WTC11 (cell line): ENCODE measurements around the gene SLC12A8. TPM values are rescaled to one million over a fixed set of nuclear protein-coding genes. Genes with fewer than 3 reads are reported as not detected.

ENCODE experiments used
- ATAC-seq: fragments of 200-7000 bp; cut with Tn5 transposase; 2 replicates; pipeline ENCODE4 v1.10.0; 2021; ENCODE audit warnings: mild to moderate bottlenecking, moderate library complexity
- CTCF ChIA-PET: fragments of 300-600 bp; sonication (Branson Sonifier 250); formaldehyde crosslinking; loops from one replicate; lab custom pipeline; 2021; ENCODE audit warnings: antibody characterized with exemption; lab: Charles Lee
- POLR2A ChIA-PET: fragments of 350-600 bp; sonication (Branson Sonifier 250); formaldehyde crosslinking; loops from one replicate; lab custom pipeline; 2021; ENCODE audit warnings: antibody characterized with exemption; lab: Charles Lee
- DNase-seq: peaks from one replicate; pipeline ENCODE4 v3.0.0; 2021; ENCODE audit warnings: low spot score
- H3K27ac Mint-ChIP-seq: 2 replicates; pipeline ENCODE4 v1.8.0; 2021; ENCODE audit warnings: mixed read lengths
- H3K27me3 Mint-ChIP-seq: 2 replicates; pipeline ENCODE4 v1.8.0; 2021; ENCODE audit warnings: low read depth, mild to moderate bottlenecking, moderate library complexity, mixed read lengths
- H3K36me3 Mint-ChIP-seq: 2 replicates; pipeline ENCODE4 v1.8.0; 2021; ENCODE audit warnings: mixed read lengths
- H3K4me1 Mint-ChIP-seq: 2 replicates; pipeline ENCODE4 v1.8.0; 2022; ENCODE audit warnings: mixed read lengths
- H3K4me3 Mint-ChIP-seq: 2 replicates; pipeline ENCODE4 v1.8.0; 2021; ENCODE audit warnings: mild to moderate bottlenecking, moderate library complexity, mixed read lengths
- H3K9me3 Mint-ChIP-seq: 2 replicates; pipeline ENCODE4 v1.8.0; 2021; ENCODE audit warnings: mixed read lengths
- ATF1 ChIP-seq: sonication (generic); formaldehyde crosslinking; IDR thresholded peaks from 2 replicates; pipeline ENCODE4 v1.8.1; 2023; ENCODE audit warnings: mild to moderate bottlenecking, moderate library complexity, missing genetic modification reagents
- CREM ChIP-seq: sonication (generic); formaldehyde crosslinking; IDR thresholded peaks from 2 replicates; pipeline ENCODE4 v1.8.1; 2022; ENCODE audit warnings: mild to moderate bottlenecking, missing genetic modification reagents, moderate library complexity
- EMX1 ChIP-seq: fragments of 250-450 bp; sonication (Bioruptor Pico); IDR thresholded peaks from 2 replicates; pipeline ENCODE4 v1.8.0; 2021; ENCODE audit warnings: mild to moderate bottlenecking
- ESRRA ChIP-seq: sonication (generic); formaldehyde crosslinking; IDR thresholded peaks from 2 replicates; pipeline ENCODE4 v1.8.1; 2022; ENCODE audit warnings: mild to moderate bottlenecking, missing genetic modification reagents, borderline replicate concordance
- GABPB1 ChIP-seq: sonication (generic); formaldehyde crosslinking; IDR thresholded peaks from 2 replicates; pipeline ENCODE4 v1.8.1; 2023; ENCODE audit warnings: mild to moderate bottlenecking, missing genetic modification reagents
- GTF2I ChIP-seq: fragments of 250-450 bp; sonication (Bioruptor Pico); conservative IDR thresholded peaks from 2 replicates; pipeline ENCODE4 v1.4.0; 2021; ENCODE audit warnings: mild to moderate bottlenecking
- HMGA2 ChIP-seq: fragments of 250-450 bp; sonication (Bioruptor Pico); IDR thresholded peaks from 2 replicates; pipeline ENCODE4 v1.4.0; 2021; ENCODE audit warnings: mild to moderate bottlenecking, moderate library complexity
- MXD4 ChIP-seq: fragments of 250-450 bp; sonication (Bioruptor Pico); IDR thresholded peaks from 2 replicates; pipeline ENCODE4 v1.8.0; 2021; ENCODE audit warnings: mild to moderate bottlenecking, moderate library complexity, borderline replicate concordance
- MYBL2 ChIP-seq: sonication (generic); formaldehyde crosslinking; IDR thresholded peaks from 2 replicates; pipeline ENCODE4 v1.8.1; 2023; ENCODE audit warnings: mild to moderate bottlenecking, moderate library complexity, missing genetic modification reagents
- NFATC4 ChIP-seq: fragments of 250-450 bp; sonication (Bioruptor Pico); IDR thresholded peaks from 2 replicates; pipeline ENCODE4 v1.9.0; 2021; ENCODE audit warnings: mild to moderate bottlenecking
- NR1H2 ChIP-seq: sonication (generic); formaldehyde crosslinking; IDR thresholded peaks from 2 replicates; pipeline ENCODE4 v1.9.0; 2021; ENCODE audit warnings: mild to moderate bottlenecking, moderate library complexity, missing genetic modification reagents
- PRRX2 ChIP-seq: fragments of 250-450 bp; sonication (Bioruptor Pico); IDR thresholded peaks from 2 replicates; pipeline ENCODE4 v1.8.0; 2021; ENCODE audit warnings: mild to moderate bottlenecking
- RELA ChIP-seq: sonication (generic); formaldehyde crosslinking; IDR thresholded peaks from 2 replicates; pipeline ENCODE4 v1.8.1; 2022; ENCODE audit warnings: missing genetic modification reagents, mild to moderate bottlenecking, borderline replicate concordance
- TEAD4 ChIP-seq: sonication (generic); formaldehyde crosslinking; IDR thresholded peaks from 2 replicates; pipeline ENCODE4 v1.8.0; 2022; ENCODE audit warnings: mild to moderate bottlenecking, missing genetic modification reagents
- TP53 ChIP-seq: sonication (generic); formaldehyde crosslinking; IDR thresholded peaks from 2 replicates; pipeline ENCODE4 v1.8.1; 2023; ENCODE audit warnings: mild to moderate bottlenecking, missing genetic modification reagents
- ZNF232 ChIP-seq: sonication (generic); formaldehyde crosslinking; IDR thresholded peaks from 2 replicates; pipeline ENCODE4 v1.8.0; 2022; ENCODE audit warnings: mild to moderate bottlenecking, missing genetic modification reagents
- ZNF396 ChIP-seq: fragments of 250-450 bp; sonication (Bioruptor Pico); IDR thresholded peaks from 2 replicates; pipeline ENCODE4 v1.8.0; 2021; ENCODE audit warnings: mild to moderate bottlenecking, moderate library complexity, borderline replicate concordance
- ZNF423 ChIP-seq: fragments of 250-450 bp; sonication (Bioruptor Pico); IDR thresholded peaks from 2 replicates; pipeline ENCODE4 v2.1.2; 2022; ENCODE audit warnings: mild to moderate bottlenecking, moderate library complexity
- total RNA-seq: library from RNA; stranded (reverse); gene quantifications from 3 replicates; pipeline ENCODE4 v1.2.3, GENCODE V29; 2021
- TF ChIP-seq, protein P1 (sequence below): sonication (generic); formaldehyde crosslinking; IDR thresholded peaks from 2 replicates; pipeline ENCODE4 v1.8.1; 2022; ENCODE audit warnings: mild to moderate bottlenecking, moderate library complexity, missing genetic modification reagents
- TF ChIP-seq, protein P2 (sequence below): sonication (generic); formaldehyde crosslinking; IDR thresholded peaks from 2 replicates; pipeline ENCODE4 v1.8.1; 2023; ENCODE audit warnings: mild to moderate bottlenecking, missing genetic modification reagents
- TF ChIP-seq, protein P3 (sequence below): fragments of 250-450 bp; sonication (Bioruptor Pico); IDR thresholded peaks from 2 replicates; pipeline ENCODE4 v2.1.2; 2022; ENCODE audit warnings: mild to moderate bottlenecking, moderate library complexity
- TF ChIP-seq, protein P4 (sequence below): sonication (generic); formaldehyde crosslinking; IDR thresholded peaks from 2 replicates; pipeline ENCODE4 v1.8.0; 2022; ENCODE audit warnings: mild to moderate bottlenecking, missing genetic modification reagents
- TF ChIP-seq, protein P5 (sequence below): fragments of 250-450 bp; sonication (Bioruptor Pico); conservative IDR thresholded peaks from 2 replicates; pipeline ENCODE4 v1.9.0; 2021; ENCODE audit warnings: mild to moderate bottlenecking
- TF ChIP-seq, protein P6 (sequence below): sonication (generic); formaldehyde crosslinking; IDR thresholded peaks from 2 replicates; pipeline ENCODE4 v1.8.1; 2023; ENCODE audit warnings: mild to moderate bottlenecking, missing genetic modification reagents, moderate library complexity
- TF ChIP-seq, protein P7 (sequence below): sonication (generic); formaldehyde crosslinking; IDR thresholded peaks from 2 replicates; pipeline ENCODE4 v1.8.1; 2023; ENCODE audit warnings: mild to moderate bottlenecking, missing genetic modification reagents
- TF ChIP-seq, protein P8 (sequence below): sonication (generic); formaldehyde crosslinking; IDR thresholded peaks from 2 replicates; pipeline ENCODE4 v1.8.0; 2023; ENCODE audit warnings: mild to moderate bottlenecking, missing genetic modification reagents

Gene SLC12A8
- total RNA-seq, 1 experiment from 2014 or later = 9.1 TPM

DNA sequence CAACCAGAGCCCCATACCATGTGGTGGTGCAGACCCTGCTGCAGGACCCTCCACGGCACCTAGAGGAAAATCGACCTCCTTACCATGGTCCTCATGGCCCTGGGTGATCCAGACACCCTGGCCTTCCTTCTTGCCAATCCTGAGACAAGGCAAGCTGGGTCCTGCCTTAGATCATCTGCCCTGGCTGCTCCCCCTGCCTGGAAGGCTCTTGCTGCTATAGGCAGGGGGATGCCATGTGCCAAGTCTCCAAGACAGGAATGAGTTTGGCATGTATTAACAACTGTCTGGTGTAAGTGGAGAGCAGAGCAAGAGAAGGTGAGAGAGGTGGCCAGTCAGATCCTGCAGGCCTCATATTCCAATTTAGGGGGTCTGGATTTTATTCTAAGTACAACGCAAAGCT lies 164.3 kb downstream of the SLC12A8 start:
- H3K27ac Mint-ChIP-seq = no peak overlapping the region
- POLR2A ChIA-PET = interaction anchor here (0.5 kb wide), 1 partner anchor 8 kb away, joined by 3 read pairs; no protein-coding TSS in a partner anchor
- ATAC-seq (no peak), DNase-seq (no peak)
- peaks cover 35% of the 10 kb centered on the region for H3K4me1 Mint-ChIP-seq
- no peaks in the 10 kb centered on the region for H3K9me3 Mint-ChIP-seq
- no peaks in the 10 kb centered on the region for H3K36me3 Mint-ChIP-seq
- CTCF ChIA-PET = no interaction called here
- no peak overlapping the region for H3K4me3 Mint-ChIP-seq
- H3K27me3 Mint-ChIP-seq = no peaks in the 10 kb centered on the region
- TF ChIP-seq GTF2I (CRISPR knock-in tag) = no peak
- no peak for TF ChIP-seq RELA (CRISPR knock-in tag)
- TF ChIP-seq, protein P1, sequence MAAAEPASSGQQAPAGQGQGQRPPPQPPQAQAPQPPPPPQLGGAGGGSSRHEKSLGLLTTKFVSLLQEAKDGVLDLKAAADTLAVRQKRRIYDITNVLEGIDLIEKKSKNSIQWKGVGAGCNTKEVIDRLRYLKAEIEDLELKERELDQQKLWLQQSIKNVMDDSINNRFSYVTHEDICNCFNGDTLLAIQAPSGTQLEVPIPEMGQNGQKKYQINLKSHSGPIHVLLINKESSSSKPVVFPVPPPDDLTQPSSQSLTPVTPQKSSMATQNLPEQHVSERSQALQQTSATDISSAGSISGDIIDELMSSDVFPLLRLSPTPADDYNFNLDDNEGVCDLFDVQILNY (CRISPR knock-in tag) = no peak
- no peak for TF ChIP-seq HMGA2 (CRISPR knock-in tag)
- TF ChIP-seq TP53 = no peak
- no peak for TF ChIP-seq ZNF396 (CRISPR knock-in tag)
- TF ChIP-seq NFATC4 (CRISPR knock-in tag) = no peak
- no peak for TF ChIP-seq MXD4 (CRISPR knock-in tag)
- TF ChIP-seq ZNF423 (CRISPR knock-in tag) = no peak
- TF ChIP-seq, protein P2, sequence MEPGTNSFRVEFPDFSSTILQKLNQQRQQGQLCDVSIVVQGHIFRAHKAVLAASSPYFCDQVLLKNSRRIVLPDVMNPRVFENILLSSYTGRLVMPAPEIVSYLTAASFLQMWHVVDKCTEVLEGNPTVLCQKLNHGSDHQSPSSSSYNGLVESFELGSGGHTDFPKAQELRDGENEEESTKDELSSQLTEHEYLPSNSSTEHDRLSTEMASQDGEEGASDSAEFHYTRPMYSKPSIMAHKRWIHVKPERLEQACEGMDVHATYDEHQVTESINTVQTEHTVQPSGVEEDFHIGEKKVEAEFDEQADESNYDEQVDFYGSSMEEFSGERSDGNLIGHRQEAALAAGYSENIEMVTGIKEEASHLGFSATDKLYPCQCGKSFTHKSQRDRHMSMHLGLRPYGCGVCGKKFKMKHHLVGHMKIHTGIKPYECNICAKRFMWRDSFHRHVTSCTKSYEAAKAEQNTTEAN (CRISPR knock-in tag) = no peak
- no peak for TF ChIP-seq PRRX2 (CRISPR knock-in tag)
- no peak for TF ChIP-seq ZNF232 (CRISPR knock-in tag)
- no peak for TF ChIP-seq CREM
- no peak for TF ChIP-seq EMX1 (CRISPR knock-in tag)
- no peak for TF ChIP-seq TEAD4 (CRISPR knock-in tag)
- TF ChIP-seq MYBL2 (CRISPR knock-in tag) = no peak
- no peak for TF ChIP-seq GABPB1 (CRISPR knock-in tag)
- TF ChIP-seq ATF1 = no peak
- TF ChIP-seq, protein P3, sequence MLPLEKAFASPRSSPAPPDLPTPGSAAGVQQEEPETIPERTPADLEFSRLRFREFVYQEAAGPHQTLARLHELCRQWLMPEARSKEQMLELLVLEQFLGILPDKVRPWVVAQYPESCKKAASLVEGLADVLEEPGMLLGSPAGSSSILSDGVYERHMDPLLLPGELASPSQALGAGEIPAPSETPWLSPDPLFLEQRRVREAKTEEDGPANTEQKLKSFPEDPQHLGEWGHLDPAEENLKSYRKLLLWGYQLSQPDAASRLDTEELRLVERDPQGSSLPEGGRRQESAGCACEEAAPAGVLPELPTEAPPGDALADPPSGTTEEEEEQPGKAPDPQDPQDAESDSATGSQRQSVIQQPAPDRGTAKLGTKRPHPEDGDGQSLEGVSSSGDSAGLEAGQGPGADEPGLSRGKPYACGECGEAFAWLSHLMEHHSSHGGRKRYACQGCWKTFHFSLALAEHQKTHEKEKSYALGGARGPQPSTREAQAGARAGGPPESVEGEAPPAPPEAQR (CRISPR knock-in tag) = no peak
- TF ChIP-seq NR1H2 (CRISPR knock-in tag) = no peak
- TF ChIP-seq, all 79 proteins: peak for 0

DNA sequence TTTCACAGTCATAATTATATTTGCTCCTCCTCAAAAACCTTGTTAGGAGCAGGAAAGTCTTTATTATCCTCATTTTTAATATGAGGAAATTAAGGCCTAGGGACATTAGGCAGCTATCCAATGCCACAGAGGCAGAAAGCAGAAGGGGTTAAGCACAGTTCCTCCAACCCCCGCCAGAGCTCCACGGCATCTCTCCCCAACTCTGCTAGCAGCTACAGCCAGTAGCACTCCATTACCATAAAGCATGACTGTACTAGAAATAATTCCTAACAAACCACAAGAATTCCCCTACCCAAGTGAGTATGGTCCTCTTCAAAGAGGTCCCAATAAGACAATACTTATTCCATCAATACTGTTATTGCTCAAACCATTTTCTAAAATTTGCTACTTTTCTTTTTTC lies 166.6 kb downstream of the SLC12A8 start:
- H3K9me3 Mint-ChIP-seq = no peaks in the 10 kb centered on the region
- no peak for ATAC-seq
- H3K4me3 Mint-ChIP-seq = no peak overlapping the region
- H3K27me3 Mint-ChIP-seq = no peaks in the 10 kb centered on the region
- H3K36me3 Mint-ChIP-seq = no peaks in the 10 kb centered on the region
- CTCF ChIA-PET = no interaction called here
- POLR2A ChIA-PET = no interaction called here
- no peak overlapping the region for H3K27ac Mint-ChIP-seq
- no peak for DNase-seq
- peaks cover 18% of the 10 kb centered on the region for H3K4me1 Mint-ChIP-seq
- TF ChIP-seq, protein P4, sequence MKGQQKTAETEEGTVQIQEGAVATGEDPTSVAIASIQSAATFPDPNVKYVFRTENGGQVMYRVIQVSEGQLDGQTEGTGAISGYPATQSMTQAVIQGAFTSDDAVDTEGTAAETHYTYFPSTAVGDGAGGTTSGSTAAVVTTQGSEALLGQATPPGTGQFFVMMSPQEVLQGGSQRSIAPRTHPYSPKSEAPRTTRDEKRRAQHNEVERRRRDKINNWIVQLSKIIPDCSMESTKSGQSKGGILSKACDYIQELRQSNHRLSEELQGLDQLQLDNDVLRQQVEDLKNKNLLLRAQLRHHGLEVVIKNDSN (CRISPR knock-in tag) = no peak
- TF ChIP-seq, protein P5, sequence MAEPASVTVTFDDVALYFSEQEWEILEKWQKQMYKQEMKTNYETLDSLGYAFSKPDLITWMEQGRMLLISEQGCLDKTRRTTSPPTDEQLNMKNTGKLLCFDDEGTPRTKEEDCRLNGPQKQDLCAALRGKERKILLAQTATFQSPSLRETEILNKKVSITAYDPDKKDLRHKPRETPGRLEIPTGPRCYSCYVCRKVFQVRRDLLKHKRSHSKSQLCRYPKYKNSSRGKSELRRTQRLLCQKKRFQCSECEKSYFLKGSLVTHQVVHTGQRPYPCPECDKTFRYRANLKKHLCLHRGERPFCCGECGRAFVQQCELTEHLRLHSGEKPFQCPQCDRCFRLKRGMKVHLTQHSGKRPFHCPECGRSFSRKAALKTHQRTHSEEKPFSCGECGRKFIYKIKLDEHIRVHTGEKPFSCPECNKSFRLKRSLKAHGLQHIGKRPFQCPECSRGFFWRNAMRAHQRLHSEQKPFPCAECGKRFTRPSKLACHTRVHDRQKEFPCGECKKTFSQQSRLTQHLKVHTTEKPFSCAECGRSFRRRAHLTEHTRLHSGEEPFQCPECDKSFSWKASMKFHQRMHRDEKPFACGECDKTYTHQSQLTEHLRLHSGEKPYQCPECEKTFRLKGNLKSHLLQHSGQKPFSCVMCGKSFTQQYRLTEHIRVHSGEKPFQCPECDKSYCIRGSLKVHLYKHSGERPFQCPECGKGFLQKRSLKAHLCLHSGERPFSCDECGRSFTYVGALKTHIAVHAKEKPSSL (CRISPR knock-in tag) = no peak
- TF ChIP-seq, protein P6, sequence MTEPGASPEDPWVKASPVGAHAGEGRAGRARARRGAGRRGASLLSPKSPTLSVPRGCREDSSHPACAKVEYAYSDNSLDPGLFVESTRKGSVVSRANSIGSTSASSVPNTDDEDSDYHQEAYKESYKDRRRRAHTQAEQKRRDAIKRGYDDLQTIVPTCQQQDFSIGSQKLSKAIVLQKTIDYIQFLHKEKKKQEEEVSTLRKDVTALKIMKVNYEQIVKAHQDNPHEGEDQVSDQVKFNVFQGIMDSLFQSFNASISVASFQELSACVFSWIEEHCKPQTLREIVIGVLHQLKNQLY (CRISPR knock-in tag) = no peak
- no peak for TF ChIP-seq HMGA2 (CRISPR knock-in tag)
- no peak for TF ChIP-seq NFATC4 (CRISPR knock-in tag)
- TF ChIP-seq, protein P7, sequence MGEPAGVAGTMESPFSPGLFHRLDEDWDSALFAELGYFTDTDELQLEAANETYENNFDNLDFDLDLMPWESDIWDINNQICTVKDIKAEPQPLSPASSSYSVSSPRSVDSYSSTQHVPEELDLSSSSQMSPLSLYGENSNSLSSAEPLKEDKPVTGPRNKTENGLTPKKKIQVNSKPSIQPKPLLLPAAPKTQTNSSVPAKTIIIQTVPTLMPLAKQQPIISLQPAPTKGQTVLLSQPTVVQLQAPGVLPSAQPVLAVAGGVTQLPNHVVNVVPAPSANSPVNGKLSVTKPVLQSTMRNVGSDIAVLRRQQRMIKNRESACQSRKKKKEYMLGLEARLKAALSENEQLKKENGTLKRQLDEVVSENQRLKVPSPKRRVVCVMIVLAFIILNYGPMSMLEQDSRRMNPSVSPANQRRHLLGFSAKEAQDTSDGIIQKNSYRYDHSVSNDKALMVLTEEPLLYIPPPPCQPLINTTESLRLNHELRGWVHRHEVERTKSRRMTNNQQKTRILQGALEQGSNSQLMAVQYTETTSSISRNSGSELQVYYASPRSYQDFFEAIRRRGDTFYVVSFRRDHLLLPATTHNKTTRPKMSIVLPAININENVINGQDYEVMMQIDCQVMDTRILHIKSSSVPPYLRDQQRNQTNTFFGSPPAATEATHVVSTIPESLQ = no peak
- no peak for TF ChIP-seq ESRRA (CRISPR knock-in tag)
- TF ChIP-seq, protein P8, sequence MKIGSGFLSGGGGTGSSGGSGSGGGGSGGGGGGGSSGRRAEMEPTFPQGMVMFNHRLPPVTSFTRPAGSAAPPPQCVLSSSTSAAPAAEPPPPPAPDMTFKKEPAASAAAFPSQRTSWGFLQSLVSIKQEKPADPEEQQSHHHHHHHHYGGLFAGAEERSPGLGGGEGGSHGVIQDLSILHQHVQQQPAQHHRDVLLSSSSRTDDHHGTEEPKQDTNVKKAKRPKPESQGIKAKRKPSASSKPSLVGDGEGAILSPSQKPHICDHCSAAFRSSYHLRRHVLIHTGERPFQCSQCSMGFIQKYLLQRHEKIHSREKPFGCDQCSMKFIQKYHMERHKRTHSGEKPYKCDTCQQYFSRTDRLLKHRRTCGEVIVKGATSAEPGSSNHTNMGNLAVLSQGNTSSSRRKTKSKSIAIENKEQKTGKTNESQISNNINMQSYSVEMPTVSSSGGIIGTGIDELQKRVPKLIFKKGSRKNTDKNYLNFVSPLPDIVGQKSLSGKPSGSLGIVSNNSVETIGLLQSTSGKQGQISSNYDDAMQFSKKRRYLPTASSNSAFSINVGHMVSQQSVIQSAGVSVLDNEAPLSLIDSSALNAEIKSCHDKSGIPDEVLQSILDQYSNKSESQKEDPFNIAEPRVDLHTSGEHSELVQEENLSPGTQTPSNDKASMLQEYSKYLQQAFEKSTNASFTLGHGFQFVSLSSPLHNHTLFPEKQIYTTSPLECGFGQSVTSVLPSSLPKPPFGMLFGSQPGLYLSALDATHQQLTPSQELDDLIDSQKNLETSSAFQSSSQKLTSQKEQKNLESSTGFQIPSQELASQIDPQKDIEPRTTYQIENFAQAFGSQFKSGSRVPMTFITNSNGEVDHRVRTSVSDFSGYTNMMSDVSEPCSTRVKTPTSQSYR = no peak
